Measurements from ENCODE around the gene TBXT.

The TBXT gene

GRCh38 chr6:166167801-166168615, at the start of gene TBXT:
TBXT (minus strand) TSS chr6:166167851; CDS start chr6:166167591, 260 bp downstream.
- no peaks in the 10 kb centered on the region for H3K36me3 ChIP-seq (ENCODE audit: control insufficient read depth, low read length)
- no peaks in the 10 kb centered on the region for H3K27me3 ChIP-seq (ENCODE audit: control insufficient read depth, low read length)
- TF ChIP-seq EZH2phosphoT487 (IDR thresholded peaks at IDR 0.05; ENCODE audit: borderline replicate concordance, low read length) (no peak), CTCF (IDR thresholded peaks at IDR 0.05; ENCODE audit: low read depth, low read length, poor library complexity, severe bottlenecking) (no peak)
- no peaks in the 10 kb centered on the region for H3K9me2 ChIP-seq (replicated peaks; ENCODE audit: control insufficient read depth, low read length)
- no peaks in the 10 kb centered on the region for H3K9me3 ChIP-seq (ENCODE audit: control insufficient read depth, insufficient read depth, low read length)
- H3K4me3 ChIP-seq (ENCODE audit: low read length) = no peak within 1 kb of the TSS
- H3K4me2 ChIP-seq (ENCODE audit: low read length) = no peak within 1 kb of the TSS
- no peak within 1 kb of the TSS for H3K27ac ChIP-seq (ENCODE audit: low read depth, low read length)
- H3K4me1 ChIP-seq (ENCODE audit: control insufficient read depth, low read length) = peaks cover 4% of the 10 kb centered on the region
- H3F3A ChIP-seq (ENCODE audit: control insufficient read depth, insufficient read depth) = no peaks in the 10 kb centered on the region
- H4K20me1 ChIP-seq (ENCODE audit: control insufficient read depth, insufficient read depth, low read depth, low read length) = no peaks in the 10 kb centered on the region
- H3K79me2 ChIP-seq (ENCODE audit: control insufficient read depth, low read length) = no peaks in the 10 kb centered on the region

GRCh38 chr6:166207284-166207561, 39.6 kb upstream of the TBXT start:
- Histone ChIP-seq H3K4me3 (ENCODE audit: low read length) (no peak overlapping the region), H3K27ac (ENCODE audit: low read depth, low read length) (no peak overlapping the region), H3K79me2 (ENCODE audit: control insufficient read depth, low read length) (no peaks in the 10 kb centered on the region), H3F3A (ENCODE audit: control insufficient read depth, insufficient read depth) (peaks cover 11% of the 10 kb centered on the region), H3K4me2 (ENCODE audit: low read length) (no peak overlapping the region), H3K4me1 (ENCODE audit: control insufficient read depth, low read length) (peaks cover 42% of the 10 kb centered on the region), H4K20me1 (ENCODE audit: control insufficient read depth, insufficient read depth, low read depth, low read length) (no peaks in the 10 kb centered on the region), H3K9me2 (replicated peaks; ENCODE audit: control insufficient read depth, low read length) (no peaks in the 10 kb centered on the region), H3K36me3 (ENCODE audit: control insufficient read depth, low read length) (no peaks in the 10 kb centered on the region), H3K27me3 (ENCODE audit: control insufficient read depth, low read length) (no peaks in the 10 kb centered on the region), H3K9me3 (ENCODE audit: control insufficient read depth, insufficient read depth, low read length) (0 out of 2 replicates have a peak, but pooled peaks cover 3% of the 10 kb centered on the region)
- TF ChIP-seq CTCF (IDR thresholded peaks at IDR 0.05; ENCODE audit: low read depth, low read length, poor library complexity, severe bottlenecking) (no peak), EZH2phosphoT487 (IDR thresholded peaks at IDR 0.05; ENCODE audit: borderline replicate concordance, low read length) (no peak)

- Histone ChIP-seq H3K4me3 (ENCODE audit: low read length) (no peak overlapping the region), H3K4me2 (ENCODE audit: low read length) (no peak overlapping the region), H3K9me2 (replicated peaks; ENCODE audit: control insufficient read depth, low read length) (no peaks in the 10 kb centered on the region), H3K36me3 (ENCODE audit: control insufficient read depth, low read length) (no peaks in the 10 kb centered on the region), H3K9me3 (ENCODE audit: control insufficient read depth, insufficient read depth, low read length) (0 out of 2 replicates have a peak, but pooled peaks cover under 1% of the 10 kb centered on the region), H4K20me1 (ENCODE audit: control insufficient read depth, insufficient read depth, low read depth, low read length) (no peaks in the 10 kb centered on the region), H3F3A (ENCODE audit: control insufficient read depth, insufficient read depth) (peaks cover 16% of the 10 kb centered on the region), H3K4me1 (ENCODE audit: control insufficient read depth, low read length) (peaks cover 47% of the 10 kb centered on the region), H3K27me3 (ENCODE audit: control insufficient read depth, low read length) (no peaks in the 10 kb centered on the region), H3K79me2 (ENCODE audit: control insufficient read depth, low read length) (no peaks in the 10 kb centered on the region), H3K27ac (ENCODE audit: low read depth, low read length) (no peak overlapping the region)
- no peak for TF ChIP-seq CTCF (IDR thresholded peaks at IDR 0.05; ENCODE audit: low read depth, low read length, poor library complexity, severe bottlenecking)
- TF ChIP-seq EZH2phosphoT487 (IDR thresholded peaks at IDR 0.05; ENCODE audit: borderline replicate concordance, low read length) = no peak
Observed at GRCh38 chr6:166206510-166207283, 39.0 kb upstream of the TBXT start.
